ENCODE measurements around the gene FAM83C.
"Not testable (repeated sequence)": the region's sequence is repeated elsewhere in the genome, so short reads cannot be mapped to it uniquely, and the experiment has no call there.

Gene FAM83C

GRCh38 chr20:35318502-35319157 is 26.4 kb upstream of the FAM83C start:
- no peak for DNase-seq

GRCh38 chr20:35317416-35318210 is 25.4 kb upstream of the FAM83C start:
- DNase-seq, result no peak

DNA sequence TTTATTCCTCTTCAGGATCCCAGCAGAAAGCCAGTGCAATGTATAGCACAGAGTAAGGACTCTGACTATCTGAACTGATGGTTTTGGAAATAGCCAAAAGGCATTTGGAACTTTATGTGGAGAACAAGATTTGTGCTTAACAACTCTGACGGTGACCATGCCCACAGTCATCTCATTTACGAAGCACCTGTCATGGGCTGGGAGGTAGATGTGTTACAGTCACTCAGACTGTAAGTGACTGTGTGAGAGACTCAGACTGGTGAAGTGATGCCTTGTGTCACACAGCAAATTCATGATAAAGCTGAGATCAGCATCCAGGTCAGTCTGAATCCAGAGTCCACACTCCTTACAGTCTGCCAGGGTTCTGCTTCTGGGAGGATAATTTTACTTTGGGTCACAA is 23.9 kb upstream of the FAM83C start:
- DNase-seq, result no peak

DNA sequence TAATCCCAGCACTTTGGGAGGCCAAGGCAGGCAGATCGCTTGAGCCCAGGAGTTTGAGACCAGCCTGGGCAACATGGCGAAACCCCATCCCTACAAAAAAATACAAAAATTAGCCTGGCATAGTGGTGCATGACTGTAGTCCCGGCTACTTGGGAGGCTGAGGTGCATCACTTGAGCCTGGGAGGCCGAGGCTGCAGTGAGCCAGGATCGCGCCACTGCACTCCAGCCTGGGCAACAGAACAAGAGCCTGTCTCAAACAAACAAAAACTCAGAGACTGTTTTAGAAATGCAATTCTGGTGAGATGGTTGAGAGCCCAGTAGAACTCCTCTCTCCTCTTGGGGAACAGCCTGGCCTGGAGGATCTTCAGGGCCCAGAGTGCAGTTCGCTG is 23.4 kb upstream of the FAM83C start:
- DNase-seq, result not testable (repeated sequence)

GRCh38 chr20:35314816-35315631 is 22.8 kb upstream of the FAM83C start:
- no peak for DNase-seq

DNA sequence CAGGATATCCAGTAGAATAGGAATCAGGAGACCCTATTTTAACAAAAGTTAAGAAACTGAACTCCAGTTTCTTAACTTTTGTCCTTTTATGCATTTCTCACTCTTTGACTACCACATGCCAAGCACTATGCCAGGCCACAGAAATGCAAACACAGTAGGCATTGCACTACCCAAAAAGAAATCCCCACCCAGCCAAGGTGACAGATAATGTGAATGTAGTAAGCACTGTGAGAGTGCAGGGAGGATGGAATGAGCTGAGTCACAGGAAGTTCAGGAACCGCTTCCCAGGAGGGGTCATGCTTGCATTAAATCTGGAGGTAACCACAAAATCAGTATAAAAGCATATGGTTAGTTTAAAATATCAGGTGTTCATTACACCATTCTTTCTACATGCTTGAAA is 20.1 kb upstream of the FAM83C start:
- no peak for DNase-seq

- no peak for DNase-seq
These were observed 19.6 kb upstream of the FAM83C start for GRCh38 chr20:35311822-35312221.

DNA sequence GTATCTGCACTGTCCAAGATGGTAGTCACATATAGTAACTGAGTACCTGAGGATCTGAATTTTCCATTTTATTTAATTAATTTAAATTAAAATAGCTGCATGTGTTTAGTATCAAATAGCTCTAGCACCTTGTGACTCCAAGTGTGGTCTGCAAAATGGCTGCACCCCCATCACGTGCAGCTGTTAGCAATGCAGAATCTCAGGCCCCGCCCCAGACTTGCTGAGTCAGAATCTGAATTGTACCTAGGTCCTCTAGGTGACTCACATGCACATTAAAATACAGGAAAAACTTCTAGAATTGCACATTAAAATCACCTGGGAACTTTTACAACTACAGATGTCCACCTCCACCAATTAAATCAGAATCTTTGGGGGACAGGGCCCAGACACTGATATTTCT is 19.2 kb upstream of the FAM83C start:
- DNase-seq, result peak; percentile 33 to 54

- no peak for DNase-seq
These were observed 15.7 kb upstream of the FAM83C start for GRCh38 chr20:35307666-35308653.

GRCh38 chr20:35306931-35307517 is 14.8 kb upstream of the FAM83C start:
- DNase-seq, result no peak

- peak; percentile 60 for DNase-seq
These were observed 13.7 kb upstream of the FAM83C start for GRCh38 chr20:35305682-35306556.

DNA sequence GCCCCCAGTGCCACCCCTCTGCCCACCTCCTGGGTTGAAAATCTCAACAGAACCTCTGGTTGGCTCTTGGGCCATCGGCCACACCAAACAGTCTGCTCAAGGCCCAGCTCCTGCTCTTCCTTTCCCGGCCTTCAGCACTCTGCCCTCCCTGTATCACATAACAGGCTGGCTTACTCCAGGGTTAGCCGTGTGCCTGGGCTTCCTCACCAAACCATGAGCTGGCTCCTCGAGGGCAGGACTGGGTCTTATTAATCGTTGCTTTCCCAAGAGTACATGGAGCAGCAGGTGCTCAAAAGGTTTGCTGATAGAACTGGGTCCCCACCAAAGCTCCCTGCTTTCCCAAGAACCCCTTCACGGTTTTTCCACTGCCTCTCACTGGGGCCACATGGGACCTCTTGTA is 12.7 kb upstream of the FAM83C start:
- DNase-seq, result no peak

DNA sequence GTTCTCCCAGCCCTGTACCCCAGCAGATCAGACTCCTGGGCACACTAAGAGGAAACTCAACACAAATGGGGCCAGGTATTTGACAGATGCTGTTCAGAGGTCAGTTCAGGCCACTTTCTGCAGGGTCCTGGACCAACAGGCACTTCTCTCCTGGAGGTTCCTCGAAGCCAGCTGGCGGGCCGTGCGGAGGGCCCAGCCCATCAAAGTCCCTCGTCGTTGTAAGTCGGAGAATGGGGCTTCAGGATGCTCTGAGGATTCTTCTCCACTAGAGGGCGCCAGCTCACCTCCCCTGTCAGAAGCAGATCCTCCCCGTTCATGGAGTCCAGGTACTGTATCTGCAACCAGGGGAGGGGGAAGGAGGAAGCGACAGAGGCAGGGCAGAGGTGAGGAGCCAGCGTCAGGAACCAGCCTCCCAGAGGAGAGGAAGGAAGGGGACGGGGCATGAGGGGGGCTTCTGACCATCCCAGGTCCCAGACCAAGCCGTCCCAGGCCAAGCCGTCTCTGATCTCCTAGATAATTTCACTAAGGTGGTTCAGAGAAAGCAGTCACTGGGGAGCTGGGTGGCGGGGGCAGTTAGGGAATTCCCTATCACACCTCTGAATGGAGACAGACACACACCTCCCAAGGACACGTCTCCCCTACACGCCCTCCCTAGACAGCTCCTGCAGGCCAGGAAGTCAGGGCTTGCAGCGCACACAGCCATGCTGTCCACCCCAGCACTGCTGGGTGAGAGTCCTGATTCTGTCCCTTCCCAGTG is 11.7 kb upstream of the FAM83C start:
- peak; percentile 70 to 78 for DNase-seq

DNA sequence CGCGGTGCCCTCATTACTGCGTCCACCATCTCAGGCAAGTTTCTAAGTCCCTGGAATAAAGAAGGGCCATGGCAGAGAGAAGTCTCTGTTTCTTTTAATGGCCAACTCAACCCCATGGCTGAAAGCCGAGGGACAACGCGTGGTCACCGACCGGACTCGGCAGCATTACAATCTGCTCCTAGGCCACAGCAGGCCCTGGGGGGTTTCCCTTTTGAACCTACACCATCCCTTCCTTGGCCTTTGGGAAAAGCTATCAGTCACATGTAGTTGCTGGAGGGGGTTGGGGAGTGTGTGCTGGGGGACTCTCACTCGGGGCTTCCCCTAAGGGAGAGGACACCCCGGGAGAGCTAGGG is 11.1 kb upstream of the FAM83C start:
- DNase-seq, result no peak

GRCh38 chr20:35302421-35303335 is 10.5 kb upstream of the FAM83C start:
- no peak for DNase-seq

DNA sequence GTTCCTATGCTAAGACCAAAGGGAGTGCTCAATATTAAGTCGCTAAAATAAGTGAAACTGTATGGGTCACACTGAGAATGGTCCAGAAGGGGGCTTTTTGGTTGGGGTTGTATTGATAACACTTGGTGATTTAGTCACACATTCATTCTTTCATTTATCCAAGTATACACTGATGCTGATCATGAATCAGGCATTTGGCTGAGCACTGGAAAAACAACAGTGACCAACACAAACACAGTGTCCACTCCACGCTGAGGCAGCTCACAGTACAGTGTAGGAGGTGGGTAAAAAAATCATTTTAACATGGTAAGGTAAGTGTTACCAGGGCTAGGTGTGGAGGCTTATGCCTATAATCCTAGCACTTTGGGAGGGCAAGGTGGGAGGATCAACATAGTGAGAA is 9.2 kb upstream of the FAM83C start:
- DNase-seq, result no peak

DNA sequence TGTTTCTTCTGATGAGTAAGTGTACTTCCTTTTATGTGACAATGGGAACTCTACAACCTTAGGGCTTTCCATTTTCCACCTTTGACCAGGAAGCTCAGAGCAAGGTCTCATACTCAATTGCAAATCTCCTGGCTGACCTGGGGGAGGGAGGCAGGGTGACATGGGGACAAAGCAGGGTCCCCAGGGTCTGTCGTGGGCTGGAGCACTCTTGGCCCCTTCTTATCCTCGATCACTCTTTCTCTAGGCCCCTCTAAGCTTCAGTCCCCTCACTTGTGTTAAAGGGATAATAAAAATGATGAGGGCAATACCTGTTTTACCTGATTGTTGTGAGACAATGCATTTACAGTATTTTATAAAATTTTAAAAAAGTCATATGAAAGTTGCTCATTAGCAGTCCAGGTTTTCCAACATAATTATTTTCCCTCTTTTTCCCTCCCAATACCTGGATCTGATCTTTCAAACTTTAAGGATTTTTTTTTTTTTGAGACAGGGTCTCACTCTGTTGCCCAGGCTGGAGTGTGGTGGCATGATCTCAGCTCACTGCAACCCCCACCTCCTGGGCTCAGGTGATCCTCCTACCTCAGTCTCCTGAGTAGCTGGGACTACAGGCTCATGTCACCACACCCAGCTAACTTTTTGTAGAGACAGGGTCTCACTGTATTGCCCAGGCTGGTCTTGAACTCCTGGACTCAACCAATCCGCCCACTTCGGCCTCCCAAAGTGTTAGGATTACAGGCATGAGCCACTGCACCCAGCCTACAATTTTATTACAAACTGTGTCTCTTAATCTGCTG is 8.4 kb upstream of the FAM83C start:
- DNase-seq, result no peak

DNA sequence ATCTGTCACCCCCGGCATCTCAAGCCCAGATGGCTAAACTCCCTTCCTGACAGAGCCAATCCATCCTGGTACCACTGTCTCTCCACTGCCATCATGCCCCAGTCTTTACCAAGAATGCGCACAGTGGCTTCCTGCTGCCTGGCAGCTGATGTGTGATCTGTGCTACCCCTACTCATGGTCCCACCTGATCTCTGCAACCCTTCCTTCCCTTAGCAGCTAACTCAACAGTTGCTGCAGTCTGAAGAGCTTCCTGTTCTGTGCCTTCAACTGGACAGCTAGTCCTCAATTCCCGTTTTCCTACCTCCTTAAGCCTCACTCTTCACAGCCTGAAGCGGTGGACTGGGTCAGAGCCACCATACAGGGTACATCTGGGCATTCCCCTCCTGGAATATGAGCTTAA is 7.6 kb upstream of the FAM83C start:
- DNase-seq, result no peak

All from stimulated activated CD4-positive, alpha-beta T cell treated with anti-CD3 and anti-CD28 coated beads, Interleukin-4, amount 100 ng/mL, for 4 hours (primary cell).